Measurements from ENCODE around the gene TNS4. TPM values are rescaled to one million over a fixed set of nuclear protein-coding genes. Genes with fewer than 3 reads are reported as not detected.

The TNS4 gene
- total and polyA plus RNA-seq, 3 experiments from 2014 or later, result 0.41 to 3.1 (median 3.1) TPM

GRCh38 chr17:40534371-40535189, 33.2 kb upstream of the TNS4 start:
- Mint-ChIP-seq H3K36me3 (peaks cover 0 to 2% (median 0%) of the 10 kb centered on the region in 3 donors), H3K4me1 (peaks cover 85 to 98% (median 88%) of the 10 kb centered on the region in 3 donors), H3K27ac (peak overlapping the region; percentile 90 to 99 (median 97)), H3K27me3 (peaks cover 0 to 3% of the 10 kb centered on the region in 2 donors), H3K4me3 (peak overlapping the region in 3 of 7 donors; percentile 8 to 77 (median 20)), H3K9me3 (peaks cover 0 to 2% (median 2%) of the 10 kb centered on the region in 5 donors)
- Histone ChIP-seq H3K4me1 (ENCODE audit: insufficient read depth, low read length) (peaks cover 93% of the 10 kb centered on the region), H3K27me3 (ENCODE audit: insufficient read depth, low read length, poor library complexity, severe bottlenecking) (no peaks in the 10 kb centered on the region), H3K9me3 (ENCODE audit: low read length) (no peaks in the 10 kb centered on the region), H3K27ac (ENCODE audit: low read depth, low read length) (no peak overlapping the region), H3K36me3 (ENCODE audit: insufficient read depth, low read length) (no peaks in the 10 kb centered on the region), H3K4me3 (ENCODE audit: low read length) (no peak overlapping the region)
- DNase-seq, result peak in 1 of 5 donors; percentile 46
- ChIA-PET CTCF (interaction anchor here (0.8 to 20.1 kb wide), 20 partner anchors 10 to 177 kb away, joined by 3 to 475 read pairs (median 17); partner anchors contain the start of genes CCR7, GJD3, IGFBP4 and TOP2A), POLR2A (interaction anchor here (0.7 to 3.7 kb wide), 8 partner anchors 13 to 116 kb away, joined by 3 to 31 read pairs (median 10); no protein-coding TSS in a partner anchor)

GRCh38 chr17:40533896-40534295, 32.5 kb upstream of the TNS4 start:
- Histone ChIP-seq H3K4me3 (ENCODE audit: low read length) (peak overlapping the region; percentile 3), H3K9me3 (ENCODE audit: low read length) (no peaks in the 10 kb centered on the region), H3K27me3 (ENCODE audit: insufficient read depth, low read length, poor library complexity, severe bottlenecking) (no peaks in the 10 kb centered on the region), H3K27ac (ENCODE audit: low read depth, low read length) (peak overlapping the region; percentile 44), H3K36me3 (ENCODE audit: insufficient read depth, low read length) (no peaks in the 10 kb centered on the region), H3K4me1 (ENCODE audit: insufficient read depth, low read length) (peaks cover 93% of the 10 kb centered on the region)
- H3K4me1 Mint-ChIP-seq, result peaks cover 85 to 97% (median 86%) of the 10 kb centered on the region in 3 donors
- H3K27ac Mint-ChIP-seq, result peak overlapping the region; percentile 90 to 99 (median 97)
- ChIA-PET CTCF (interaction anchor here (0.8 to 20.1 kb wide), 38 partner anchors 11 to 190 kb away, joined by 3 to 475 read pairs (median 6); partner anchors contain the start of genes CCR7, GJD3, IGFBP4 and SMARCE1), POLR2A (interaction anchor here (0.5 to 3.7 kb wide), 15 partner anchors 14 to 1975 kb away, joined by 3 to 31 read pairs (median 4); no protein-coding TSS in a partner anchor)
- peaks cover 0 to 3% of the 10 kb centered on the region in 2 donors for H3K27me3 Mint-ChIP-seq
- H3K9me3 Mint-ChIP-seq, result peaks cover 0 to 2% (median 2%) of the 10 kb centered on the region in 5 donors
- peaks cover 0 to 2% (median 0%) of the 10 kb centered on the region in 3 donors for H3K36me3 Mint-ChIP-seq
- DNase-seq, result no peak
- peak overlapping the region; percentile 67 to 88 (median 78) for H3K4me3 Mint-ChIP-seq

GRCh38 chr17:40532520-40533253, 31.3 kb upstream of the TNS4 start:
- Mint-ChIP-seq H3K27ac (peak overlapping the region; percentile 90 to 99 (median 97)), H3K4me1 (peaks cover 82 to 95% (median 86%) of the 10 kb centered on the region in 3 donors), H3K4me3 (peak overlapping the region in 6 of 7 donors; percentile 38 to 88 (median 78)), H3K9me3 (peaks cover 0 to 2% (median 2%) of the 10 kb centered on the region in 5 donors), H3K27me3 (peaks cover 0 to 3% of the 10 kb centered on the region in 2 donors), H3K36me3 (peaks cover 0 to 2% (median 0%) of the 10 kb centered on the region in 3 donors)
- no peaks in the 10 kb centered on the region for H3K27me3 ChIP-seq (ENCODE audit: insufficient read depth, low read length, poor library complexity, severe bottlenecking)
- CTCF ChIA-PET, result interaction anchor here (0.7 to 20.1 kb wide), 43 partner anchors 10 to 314 kb away, joined by 3 to 475 read pairs (median 6); partner anchors contain the start of genes CCR7, GJD3, IGFBP4 and SMARCE1
- no peaks in the 10 kb centered on the region for H3K36me3 ChIP-seq (ENCODE audit: insufficient read depth, low read length)
- DNase-seq, result peak in 1 of 5 donors; percentile 10
- H3K9me3 ChIP-seq (ENCODE audit: low read length), result no peaks in the 10 kb centered on the region
- no peak overlapping the region for H3K27ac ChIP-seq (ENCODE audit: low read depth, low read length)
- H3K4me3 ChIP-seq (ENCODE audit: low read length), result no peak overlapping the region
- peaks cover 93% of the 10 kb centered on the region for H3K4me1 ChIP-seq (ENCODE audit: insufficient read depth, low read length)
- POLR2A ChIA-PET, result interaction anchor here (0.5 to 3.7 kb wide), 18 partner anchors 15 to 243 kb away, joined by 3 to 31 read pairs (median 5); no protein-coding TSS in a partner anchor

- H3K27me3 ChIP-seq (ENCODE audit: insufficient read depth, low read length, poor library complexity, severe bottlenecking), result no peaks in the 10 kb centered on the region
- no peaks in the 10 kb centered on the region for H3K9me3 ChIP-seq (ENCODE audit: low read length)
- peak overlapping the region; percentile 19 to 78 (median 57) for H3K4me3 Mint-ChIP-seq
- H3K27ac Mint-ChIP-seq, result peak overlapping the region; percentile 65 to 99 (median 94)
- CTCF ChIA-PET, result interaction anchor here (0.9 to 20.1 kb wide), 21 partner anchors 11 to 312 kb away, joined by 3 to 475 read pairs (median 11); partner anchors contain the start of genes CCR7, GJD3, IGFBP4 and WIPF2
- POLR2A ChIA-PET, result interaction anchor here (1.6 to 3.7 kb wide), 4 partner anchors 14 to 51 kb away, joined by 4 to 31 read pairs (median 20); no protein-coding TSS in a partner anchor
- peaks cover 68 to 85% (median 80%) of the 10 kb centered on the region in 3 donors for H3K4me1 Mint-ChIP-seq
- peaks cover 0 to 4% (median 2%) of the 10 kb centered on the region in 3 donors for H3K36me3 Mint-ChIP-seq
- DNase-seq, result peak; percentile 27 to 83 (median 60)
- H3K27me3 Mint-ChIP-seq, result peaks cover 0 to 3% of the 10 kb centered on the region in 2 donors
- no peak overlapping the region for H3K4me3 ChIP-seq (ENCODE audit: low read length)
- H3K4me1 ChIP-seq (ENCODE audit: insufficient read depth, low read length), result peaks cover 79% of the 10 kb centered on the region
- no peaks in the 10 kb centered on the region for H3K36me3 ChIP-seq (ENCODE audit: insufficient read depth, low read length)
- no peak overlapping the region for H3K27ac ChIP-seq (ENCODE audit: low read depth, low read length)
- H3K9me3 Mint-ChIP-seq, result peaks cover 0 to 2% (median 2%) of the 10 kb centered on the region in 5 donors
Observed at GRCh38 chr17:40531051-40531991, 29.9 kb upstream of the TNS4 start.

GRCh38 chr17:40530531-40530994, 29.1 kb upstream of the TNS4 start:
- Mint-ChIP-seq H3K4me1 (peaks cover 63 to 78% (median 74%) of the 10 kb centered on the region in 3 donors), H3K9me3 (peaks cover 0 to 4% (median 2%) of the 10 kb centered on the region in 5 donors), H3K4me3 (peak overlapping the region in 5 of 7 donors; percentile 46 to 78 (median 58)), H3K27ac (peak overlapping the region; percentile 65 to 99 (median 94)), H3K36me3 (peaks cover 0 to 11% (median 2%) of the 10 kb centered on the region in 3 donors), H3K27me3 (peaks cover 0 to 3% of the 10 kb centered on the region in 2 donors)
- peaks cover 72% of the 10 kb centered on the region for H3K4me1 ChIP-seq (ENCODE audit: insufficient read depth, low read length)
- H3K36me3 ChIP-seq (ENCODE audit: insufficient read depth, low read length), result no peaks in the 10 kb centered on the region
- DNase-seq, result no peak
- H3K4me3 ChIP-seq (ENCODE audit: low read length), result no peak overlapping the region
- no peaks in the 10 kb centered on the region for H3K9me3 ChIP-seq (ENCODE audit: low read length)
- ChIA-PET POLR2A (interaction anchor here (0.5 kb wide), 1 partner anchor 124 kb away, joined by 3 read pairs; no protein-coding TSS in a partner anchor), CTCF (interaction anchor here (0.8 to 20.1 kb wide), 6 partner anchors 9 to 173 kb away, joined by 3 to 475 read pairs (median 27); partner anchors contain the start of genes CCR7 and GJD3)
- no peak overlapping the region for H3K27ac ChIP-seq (ENCODE audit: low read depth, low read length)
- H3K27me3 ChIP-seq (ENCODE audit: insufficient read depth, low read length, poor library complexity, severe bottlenecking), result no peaks in the 10 kb centered on the region

GRCh38 chr17:40529991-40530390, 28.6 kb upstream of the TNS4 start:
- Histone ChIP-seq H3K27ac (ENCODE audit: low read depth, low read length) (no peak overlapping the region), H3K36me3 (ENCODE audit: insufficient read depth, low read length) (no peaks in the 10 kb centered on the region), H3K9me3 (ENCODE audit: low read length) (peaks cover 3% of the 10 kb centered on the region), H3K4me1 (ENCODE audit: insufficient read depth, low read length) (peaks cover 68% of the 10 kb centered on the region), H3K27me3 (ENCODE audit: insufficient read depth, low read length, poor library complexity, severe bottlenecking) (no peaks in the 10 kb centered on the region), H3K4me3 (ENCODE audit: low read length) (no peak overlapping the region)
- Mint-ChIP-seq H3K9me3 (peaks cover 6 to 9% (median 7%) of the 10 kb centered on the region in 5 donors), H3K4me1 (peaks cover 61 to 74% (median 72%) of the 10 kb centered on the region in 3 donors), H3K27ac (peak overlapping the region in 7 of 8 donors; percentile 47 to 99 (median 94)), H3K36me3 (peaks cover 4 to 17% (median 7%) of the 10 kb centered on the region in 3 donors), H3K27me3 (peaks cover 0 to 3% of the 10 kb centered on the region in 2 donors), H3K4me3 (peak overlapping the region in 2 of 7 donors; percentile 31 to 39)
- ChIA-PET CTCF (interaction anchor here (0.8 to 20.1 kb wide), 5 partner anchors 10 to 172 kb away, joined by 3 to 475 read pairs (median 4); partner anchors contain the start of gene CCR7), POLR2A (interaction anchor here (0.5 kb wide), 1 partner anchor 124 kb away, joined by 3 read pairs; no protein-coding TSS in a partner anchor)
- DNase-seq, result no peak

All from CD8-positive, alpha-beta memory T cell (primary cell).